Brain pericyte (primary cell): ENCODE results near the gene ZMYM4.

Experiments
- DNase-seq: peaks from one replicate; pipeline ENCODE4 v3.0.0-alpha.2; 2012; ENCODE audit warnings: low read depth, low spot score

Gene ZMYM4

GRCh38 chr1:35278886-35279554 lies 10.5 kb downstream of the ZMYM4 start:
- peak; percentile 60 for DNase-seq

- DNase-seq: no peak
Observed at GRCh38 chr1:35279555-35279904, 11.0 kb downstream of the ZMYM4 start.

- DNase-seq: no peak
Observed at GRCh38 chr1:35280006-35280405, 11.5 kb downstream of the ZMYM4 start.

- DNase-seq: no peak
Observed at GRCh38 chr1:35281565-35281964, 13.1 kb downstream of the ZMYM4 start.

GRCh38 chr1:35282172-35282571 lies 13.7 kb downstream of the ZMYM4 start:
- no peak for DNase-seq

- DNase-seq: no peak
Observed at GRCh38 chr1:35284852-35285251, 16.3 kb downstream of the ZMYM4 start.

GRCh38 chr1:35285771-35286606 lies 17.5 kb downstream of the ZMYM4 start:
- no peak for DNase-seq

GRCh38 chr1:35287807-35288640 lies 19.5 kb downstream of the ZMYM4 start:
- no peak for DNase-seq

- DNase-seq: no peak
Observed at GRCh38 chr1:35288761-35289160, 20.3 kb downstream of the ZMYM4 start.

GRCh38 chr1:35290452-35290851 lies 21.9 kb downstream of the ZMYM4 start:
- no peak for DNase-seq

- DNase-seq: no peak
Observed at GRCh38 chr1:35294809-35295208, 26.3 kb downstream of the ZMYM4 start.

GRCh38 chr1:35297886-35298285 lies 29.4 kb downstream of the ZMYM4 start:
- DNase-seq: no peak

GRCh38 chr1:35298464-35298863 lies 30.0 kb downstream of the ZMYM4 start:
- DNase-seq: no peak

- DNase-seq: no peak
Observed at GRCh38 chr1:35300376-35300775, 31.9 kb downstream of the ZMYM4 start.

- no peak for DNase-seq
Observed at GRCh38 chr1:35301674-35302392, 33.3 kb downstream of the ZMYM4 start.

- DNase-seq: no peak
Observed at GRCh38 chr1:35305383-35305782, 36.9 kb downstream of the ZMYM4 start.

- DNase-seq: no peak
Observed at GRCh38 chr1:35315649-35316048, 47.1 kb downstream of the ZMYM4 start.

- DNase-seq: no peak
Observed at GRCh38 chr1:35316264-35316663, 47.8 kb downstream of the ZMYM4 start.

- DNase-seq: no peak
Observed at GRCh38 chr1:35319988-35320713, 51.6 kb downstream of the ZMYM4 start.

- no peak for DNase-seq
Observed at GRCh38 chr1:35320937-35321336, 52.4 kb downstream of the ZMYM4 start.

- no peak for DNase-seq
Observed at GRCh38 chr1:35324486-35324885, 56.0 kb downstream of the ZMYM4 start.
